IMR-90 (cell line): Measurements from ENCODE around the gene ARHGEF39. TPM values are rescaled to one million over a fixed set of nuclear protein-coding genes. Genes with fewer than 3 reads are reported as not detected.

Experiments used
- ATAC-seq: fragments of 200-7000 bp; cut with Tn5 transposase; 2 replicates; pipeline ENCODE4 v1.9.1; 2020; ENCODE audit warnings: low read depth, mild to moderate bottlenecking, moderate library complexity
- BruUV-seq: library from RNA; stranded (reverse); fragments of 400-500 nt; replicated peaks from 2 replicates; lab custom pipeline; 2021; lab: Mats Ljungman, UMichigan
- CTCF ChIA-PET: fragments of 300-600 bp; formaldehyde crosslinking; extraction: SDS; loops from one replicate; lab custom pipeline; 2021; ENCODE audit warnings: antibody characterized with exemption; lab: Yijun Ruan, JAX
- POLR2A ChIA-PET: fragments of 300-600 bp; sonication (Branson Sonifier 250); formaldehyde crosslinking; loops from one replicate; lab custom pipeline; 2022; ENCODE audit warnings: antibody characterized with exemption; ENCODE audit not compliant: unreplicated experiment; lab: Charles Lee
- DNase-seq: peaks from one replicate; pipeline ENCODE4 v3.0.0; 2013
- H2AFZ ChIP-seq: replicated peaks from 2 replicates; pipeline ENCODE3; 2013; ENCODE audit warnings: low read length, mild to moderate bottlenecking; ENCODE audit not compliant: poor library complexity
- H2AK5ac ChIP-seq: 2 replicates; pipeline ENCODE4 v1.6.1; 2013; ENCODE audit warnings: low read depth, low read length, inconsistent platforms
- H2AK9ac ChIP-seq: replicated peaks from 2 replicates; pipeline ENCODE3; 2013; ENCODE audit warnings: mild to moderate bottlenecking, low read depth, low read length, moderate library complexity; ENCODE audit not compliant: poor library complexity
- H2BK120ac ChIP-seq: 2 replicates; pipeline ENCODE4 v1.6.1; 2013; ENCODE audit warnings: low read depth, low read length, inconsistent platforms
- H2BK15ac ChIP-seq: 3 replicates; pipeline ENCODE4 v1.6.1; 2013; ENCODE audit warnings: low read depth, low read length, inconsistent platforms
- H2BK20ac ChIP-seq: 2 replicates; pipeline ENCODE4 v1.6.1; 2013; ENCODE audit warnings: low read depth, mild to moderate bottlenecking, inconsistent platforms, low read length, moderate library complexity
- H2BK5ac ChIP-seq: 2 replicates; pipeline ENCODE4 v1.6.1; 2013; ENCODE audit warnings: mild to moderate bottlenecking, low read depth, low read length, inconsistent platforms; ENCODE audit not compliant: poor library complexity, severe bottlenecking
- H3K14ac ChIP-seq: replicated peaks from 2 replicates; pipeline ENCODE4 v1.6.1; 2013; ENCODE audit warnings: low read depth, low read length, inconsistent platforms
- H3K18ac ChIP-seq: 2 replicates; pipeline ENCODE4 v1.6.1; 2013; ENCODE audit warnings: low read depth, low read length, control low read depth
- H3K23ac ChIP-seq: 2 replicates; pipeline ENCODE4 v1.6.1; 2013; ENCODE audit warnings: low read depth, low read length, inconsistent platforms
- H3K27ac ChIP-seq: 2 replicates; pipeline ENCODE4 v1.5.1; 2013; ENCODE audit warnings: mild to moderate bottlenecking, control low read depth, low read length; ENCODE audit not compliant: insufficient read depth
- H3K27me3 ChIP-seq: 2 replicates; pipeline ENCODE4 v1.6.1; 2013; ENCODE audit warnings: low read length; ENCODE audit not compliant: control insufficient read depth, insufficient read depth
- H3K36me3 ChIP-seq: 2 replicates; pipeline ENCODE4 v1.6.1; 2013; ENCODE audit warnings: low read length, mixed read lengths; ENCODE audit not compliant: control insufficient read depth, insufficient read depth
- H3K4ac ChIP-seq: 2 replicates; pipeline ENCODE4 v1.6.1; 2013; ENCODE audit warnings: low read depth, low read length, inconsistent platforms
- H3K4me1 ChIP-seq: 2 replicates; pipeline ENCODE4 v1.6.1; 2013; ENCODE audit warnings: low read length, mixed read lengths; ENCODE audit not compliant: control insufficient read depth, insufficient read depth
- H3K4me2 ChIP-seq: 2 replicates; pipeline ENCODE4 v1.6.1; 2013; ENCODE audit warnings: low read depth, mild to moderate bottlenecking, control low read depth, low read length, moderate library complexity
- H3K4me3 ChIP-seq: 2 replicates; pipeline ENCODE4 v1.5.1; 2013; ENCODE audit warnings: low read depth, mild to moderate bottlenecking, control low read depth, low read length, moderate library complexity; ENCODE audit not compliant: insufficient read depth
- H3K56ac ChIP-seq: 2 replicates; pipeline ENCODE4 v1.6.1; 2013; ENCODE audit warnings: low read length, inconsistent platforms; ENCODE audit not compliant: insufficient read depth; ENCODE audit errors: extremely low read depth
- H3K79me1 ChIP-seq, 2 experiments: 2 replicates each; pipeline ENCODE4 v1.6.1; 2013; ENCODE audit warnings: low read length in 2 of 2, inconsistent platforms in 1 of 2, low read depth in 1 of 2
- H3K9ac ChIP-seq: 2 replicates; pipeline ENCODE4 v1.6.1; 2013; ENCODE audit warnings: low read depth, low read length, control low read depth
- H3K9me1 ChIP-seq: 2 replicates; pipeline ENCODE4 v1.6.1; 2013; ENCODE audit warnings: low read length, inconsistent platforms; ENCODE audit not compliant: insufficient read depth
- H3K9me3 ChIP-seq: 2 replicates; pipeline ENCODE4 v1.6.1; 2013; ENCODE audit warnings: low read length; ENCODE audit not compliant: control insufficient read depth, insufficient read depth
- H4K20me1 ChIP-seq: 2 replicates; pipeline ENCODE4 v1.6.1; 2013; ENCODE audit warnings: low read length, inconsistent platforms; ENCODE audit not compliant: insufficient read depth
- H4K5ac ChIP-seq: 2 replicates; pipeline ENCODE4 v1.6.1; 2013; ENCODE audit warnings: mild to moderate bottlenecking, low read depth, low read length, control low read depth
- H4K8ac ChIP-seq, 2 experiments: 2 replicates each; pipeline ENCODE4 v1.6.1; 2013; ENCODE audit warnings: low read depth in 2 of 2, low read length in 2 of 2, control low read depth in 1 of 2, inconsistent platforms in 1 of 2
- H4K91ac ChIP-seq: 2 replicates; pipeline ENCODE4 v1.6.1; 2013; ENCODE audit warnings: low read depth, low read length, inconsistent platforms; ENCODE audit not compliant: insufficient read depth
- CEBPB ChIP-seq: IDR thresholded peaks from 2 replicates; pipeline ENCODE4 v1.6.1; 2012; ENCODE audit warnings: low read depth, low read length, improper control_type of control experiment
- CHD1 ChIP-seq: IDR thresholded peaks from 2 replicates; pipeline ENCODE4 v1.6.1; 2012; ENCODE audit warnings: low read depth, low read length, improper control_type of control experiment
- FOS ChIP-seq: fragments of 150-350 bp; IDR thresholded peaks from 2 replicates; pipeline ENCODE4 v1.6.1; 2016; ENCODE audit warnings: low read depth, low read length
- MAFK ChIP-seq: IDR thresholded peaks from 2 replicates; pipeline ENCODE4 v1.6.1; 2012; ENCODE audit warnings: low read depth, low read length, improper control_type of control experiment
- MXI1 ChIP-seq: IDR thresholded peaks from 2 replicates; pipeline ENCODE4 v1.6.1; 2012; ENCODE audit warnings: low read depth, mild to moderate bottlenecking, low read length, moderate library complexity, borderline replicate concordance
- NFE2L2 ChIP-seq: fragments of 150-350 bp; IDR thresholded peaks from 2 replicates; pipeline ENCODE4 v1.6.1; 2016; ENCODE audit warnings: low read depth, mild to moderate bottlenecking, low read length
- RCOR1 ChIP-seq: IDR thresholded peaks from 2 replicates; pipeline ENCODE4 v1.6.1; 2012; ENCODE audit warnings: mild to moderate bottlenecking, low read length, improper control_type of control experiment; ENCODE audit not compliant: insufficient replicate concordance
- RFX5 ChIP-seq: IDR thresholded peaks from 2 replicates; pipeline ENCODE4 v1.8.0; 2012; ENCODE audit warnings: low read depth, mild to moderate bottlenecking, low read length, moderate library complexity
- SMC3 ChIP-seq: fragments of 150-350 bp; IDR thresholded peaks from 2 replicates; pipeline ENCODE4 v1.6.1; 2016; ENCODE audit warnings: low read depth, mild to moderate bottlenecking, antibody characterized with exemption, low read length, moderate library complexity
- WGBS, 2 experiments: methylation state at CpG; one replicate each; pipeline versions ENCODE4 v1.1.5 to v1.1.7; 2013; ENCODE audit warnings: missing lambda C conversion rate in 2 of 2; ENCODE audit not compliant: insufficient read length in 1 of 2; ENCODE audit errors: extremely low coverage in 2 of 2; 5-methylcytosine and 5-hydroxymethylcytosine counted together
- dilution Hi-C: fragments of 300-500 bp; cut with HindIII; formaldehyde crosslinking; loops from one replicate; pipeline ENCODE4 v1.14.3; 2018; ENCODE audit warnings: low sequenced_read_pairs; ENCODE audit not compliant: unreplicated experiment
- in situ Hi-C: fragments of 300-500 bp; cut with MboI; formaldehyde crosslinking; loops from 3 replicates; pipeline ENCODE4 v1.14.3; 2019; ENCODE audit warnings: low sequenced_read_pairs, inconsistent platforms, mixed read lengths
- intact Hi-C: fragments of 100-400 bp; cut with micrococcal nuclease; formaldehyde crosslinking; loops from 2 replicates; pipeline ENCODE4 v1.10.0; 2022
- polyA plus RNA-seq, 3 experiments: library from polyadenylated mRNA; depleted of rRNA; stranded (reverse); fragments of >200 nt; gene quantifications; 2 replicates each; pipeline ENCODE4 v1.2.3, GENCODE V29; 2012; ENCODE audit warnings: low replicate concordance in 1 of 3
- total RNA-seq: library from RNA; depleted of rRNA; stranded (reverse); fragments of >200 nt; gene quantifications from 2 replicates; pipeline ENCODE4 v1.2.3, GENCODE V29; 2012
- TF ChIP-seq, protein P1 (sequence below): fragments of 150-350 bp; IDR thresholded peaks from 2 replicates; pipeline ENCODE4 v1.6.1; 2016; ENCODE audit warnings: low read depth, mild to moderate bottlenecking, low read length, moderate library complexity, borderline replicate concordance
- TF ChIP-seq, protein P2 (sequence below): conservative IDR thresholded peaks from 2 replicates; pipeline ENCODE4 v1.5.1; 2012; ENCODE audit warnings: mild to moderate bottlenecking, low read depth, low read length, improper control_type of control experiment

The ARHGEF39 gene
- total and polyA plus RNA-seq, 2 of the 4 experiments (the other 2 are of a cell fraction), result 2.5 to 2.8 TPM

DNA sequence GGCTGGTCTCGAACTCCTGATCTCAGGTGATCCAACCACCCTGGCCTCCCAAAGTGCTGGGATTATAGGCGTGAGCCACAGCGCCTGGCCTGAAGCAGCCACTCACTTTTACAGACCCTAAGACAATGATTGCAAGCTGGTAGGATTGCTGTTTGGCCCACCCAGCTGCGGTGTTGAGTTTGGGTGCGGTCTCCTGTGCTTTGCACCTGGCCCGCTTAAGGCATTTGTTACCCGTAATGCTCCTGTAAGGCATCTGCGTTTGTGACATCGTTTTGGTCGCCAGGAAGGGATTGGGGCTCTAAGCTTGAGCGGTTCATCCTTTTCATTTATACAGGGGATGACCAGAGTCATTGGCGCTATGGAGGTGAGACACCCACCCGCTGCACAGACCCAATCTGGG is 10.2 kb upstream of the ARHGEF39 start:
- no peak for ATAC-seq
- dilution Hi-C loops, result no loop called here
- H2AFZ ChIP-seq, result peak overlapping the region; percentile 33

More for the DNA sequence above, 10.2 kb upstream of the ARHGEF39 start:
- WGBS, 2 experiments, result 73% methylated on average over 5 of the region's 13 CpGs; no CpG with 5 or more reads in 1 of the 2 experiments
- H3K4ac ChIP-seq, result peak overlapping the region; percentile 15; the same call in 1 of the 2 replicates
- no peaks in the 10 kb centered on the region for H3K36me3 ChIP-seq
- no TSS peak for BruUV-seq
- intact Hi-C loops, result no loop called here
- H3K4me1 ChIP-seq, result peaks cover 15% of the 10 kb centered on the region
- no peak overlapping the region for H3K56ac ChIP-seq
- no peak overlapping the region for H4K91ac ChIP-seq
- H3K4me2 ChIP-seq, result no peak overlapping the region; the same call in 1 of the 2 replicates
- H3K9me3 ChIP-seq, result no peaks in the 10 kb centered on the region
- H3K9me1 ChIP-seq, result peaks cover 15% of the 10 kb centered on the region
- no peak overlapping the region for H4K5ac ChIP-seq
- no peaks in the 10 kb centered on the region for H3K27me3 ChIP-seq
- H4K8ac ChIP-seq, result peak overlapping the region in 1 of 2 experiments; percentile 80; a peak in 1 of 4 replicates
- no peak for DNase-seq
- H3K23ac ChIP-seq, result no peak overlapping the region
- H2BK120ac ChIP-seq, result no peak overlapping the region
- H2BK15ac ChIP-seq, result no peak overlapping the region
- no peak overlapping the region; the same call in 1 of the 2 replicates for H3K4me3 ChIP-seq
- no peak overlapping the region for H3K14ac ChIP-seq
- no peak overlapping the region for H3K27ac ChIP-seq
- ChIA-PET POLR2A (interaction anchor here (1.7 kb wide), 1 partner anchor 14 kb away, joined by 4 read pairs; no protein-coding TSS in a partner anchor), CTCF (interaction anchor here (1.0 to 1.3 kb wide), 2 partner anchors 14 to 57 kb away, joined by 3 to 5 read pairs; partner anchors contain the start of gene CREB3)
- H3K9ac ChIP-seq, result no peak overlapping the region
- peaks cover 0 to 5% of the 10 kb centered on the region in 2 experiments; a peak in 2 of 4 replicates for H3K79me1 ChIP-seq
- no peak overlapping the region for H2AK5ac ChIP-seq
- H2BK5ac ChIP-seq, result no peak overlapping the region
- peaks cover 3% of the 10 kb centered on the region; the same call in 1 of the 2 replicates for H4K20me1 ChIP-seq
- H2BK20ac ChIP-seq, result no peak overlapping the region
- in situ Hi-C loops, result no loop called here
- H3K18ac ChIP-seq, result no peak overlapping the region
- no peak overlapping the region for H2AK9ac ChIP-seq
- TF ChIP-seq FOS (no peak), MAFK (no peak), RCOR1 (no peak), MXI1 (no peak), CEBPB (no peak), RFX5 (no peak), NFE2L2 (no peak), CHD1 (no peak), SMC3 (no peak)
- TF ChIP-seq, protein P1, sequence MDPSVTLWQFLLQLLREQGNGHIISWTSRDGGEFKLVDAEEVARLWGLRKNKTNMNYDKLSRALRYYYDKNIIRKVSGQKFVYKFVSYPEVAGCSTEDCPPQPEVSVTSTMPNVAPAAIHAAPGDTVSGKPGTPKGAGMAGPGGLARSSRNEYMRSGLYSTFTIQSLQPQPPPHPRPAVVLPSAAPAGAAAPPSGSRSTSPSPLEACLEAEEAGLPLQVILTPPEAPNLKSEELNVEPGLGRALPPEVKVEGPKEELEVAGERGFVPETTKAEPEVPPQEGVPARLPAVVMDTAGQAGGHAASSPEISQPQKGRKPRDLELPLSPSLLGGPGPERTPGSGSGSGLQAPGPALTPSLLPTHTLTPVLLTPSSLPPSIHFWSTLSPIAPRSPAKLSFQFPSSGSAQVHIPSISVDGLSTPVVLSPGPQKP, result no peak
- TF ChIP-seq, protein P2, sequence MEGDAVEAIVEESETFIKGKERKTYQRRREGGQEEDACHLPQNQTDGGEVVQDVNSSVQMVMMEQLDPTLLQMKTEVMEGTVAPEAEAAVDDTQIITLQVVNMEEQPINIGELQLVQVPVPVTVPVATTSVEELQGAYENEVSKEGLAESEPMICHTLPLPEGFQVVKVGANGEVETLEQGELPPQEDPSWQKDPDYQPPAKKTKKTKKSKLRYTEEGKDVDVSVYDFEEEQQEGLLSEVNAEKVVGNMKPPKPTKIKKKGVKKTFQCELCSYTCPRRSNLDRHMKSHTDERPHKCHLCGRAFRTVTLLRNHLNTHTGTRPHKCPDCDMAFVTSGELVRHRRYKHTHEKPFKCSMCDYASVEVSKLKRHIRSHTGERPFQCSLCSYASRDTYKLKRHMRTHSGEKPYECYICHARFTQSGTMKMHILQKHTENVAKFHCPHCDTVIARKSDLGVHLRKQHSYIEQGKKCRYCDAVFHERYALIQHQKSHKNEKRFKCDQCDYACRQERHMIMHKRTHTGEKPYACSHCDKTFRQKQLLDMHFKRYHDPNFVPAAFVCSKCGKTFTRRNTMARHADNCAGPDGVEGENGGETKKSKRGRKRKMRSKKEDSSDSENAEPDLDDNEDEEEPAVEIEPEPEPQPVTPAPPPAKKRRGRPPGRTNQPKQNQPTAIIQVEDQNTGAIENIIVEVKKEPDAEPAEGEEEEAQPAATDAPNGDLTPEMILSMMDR, result no peak
